Hepatocyte (in vitro differentiated cells): ENCODE data around the gene KIRREL3.

Experiments
- CTCF ChIP-seq: fragments of 200-600 bp; sonication (generic); IDR thresholded peaks from 2 replicates; pipeline ENCODE4 v1.5.1; 2016; ENCODE audit warnings: antibody characterized with exemption, mild to moderate bottlenecking; ENCODE audit not compliant: poor library complexity
- EZH2 ChIP-seq: fragments of 200-600 bp; sonication (generic); IDR thresholded peaks from 2 replicates; pipeline ENCODE4 v1.6.1; 2016; ENCODE audit warnings: antibody characterized with exemption, mild to moderate bottlenecking, borderline replicate concordance

GRCh38 chr11:126951465-126951864, 49.1 kb downstream of the KIRREL3 start:
- TF ChIP-seq CTCF (no peak), EZH2 (no peak)
